H9 (cell line): ENCODE measurements around the gene BMPER. TPM values are rescaled to one million over a fixed set of nuclear protein-coding genes. Genes with fewer than 3 reads are reported as not detected.

Experiments
- DNase-seq: peaks from one replicate; pipeline ENCODE4 v3.0.0-alpha.2; 2017
- H2AFZ ChIP-seq: one replicate; pipeline ENCODE4 v1.6.1; 2013; ENCODE audit warnings: mild to moderate bottlenecking, low read length, control low read depth, moderate library complexity
- H2AK5ac ChIP-seq: 2 replicates; pipeline ENCODE4 v1.6.1; 2013; ENCODE audit warnings: low read length, control low read depth, mixed read lengths; ENCODE audit not compliant: insufficient read length
- H2BK120ac ChIP-seq: one replicate; pipeline ENCODE4 v1.6.1; 2013; ENCODE audit warnings: low read depth, mild to moderate bottlenecking, low read length, control low read depth, inconsistent platforms; ENCODE audit not compliant: poor library complexity, severe bottlenecking
- H2BK12ac ChIP-seq: 2 replicates; pipeline ENCODE4 v1.6.1; 2013; ENCODE audit warnings: low read length, control low read depth, mixed read lengths, low read depth; ENCODE audit not compliant: insufficient read length
- H2BK15ac ChIP-seq: 2 replicates; pipeline ENCODE4 v1.6.1; 2013; ENCODE audit warnings: low read depth, low read length, control low read depth
- H2BK20ac ChIP-seq: one replicate; pipeline ENCODE4 v1.6.1; 2013; ENCODE audit warnings: low read depth, mild to moderate bottlenecking, low read length, control low read depth, inconsistent platforms; ENCODE audit not compliant: poor library complexity, severe bottlenecking
- H2BK5ac ChIP-seq: 2 replicates; pipeline ENCODE4 v1.6.1; 2013; ENCODE audit warnings: low read length, control low read depth, mixed read lengths; ENCODE audit not compliant: insufficient read length
- H3K14ac ChIP-seq: 2 replicates; pipeline ENCODE4 v1.6.1; 2013; ENCODE audit warnings: low read length, control low read depth; ENCODE audit not compliant: insufficient read depth
- H3K18ac ChIP-seq: 2 replicates; pipeline ENCODE4 v1.6.1; 2013; ENCODE audit warnings: low read depth, mild to moderate bottlenecking, mixed read lengths, low read length, control low read depth; ENCODE audit not compliant: insufficient read length
- H3K23ac ChIP-seq: 2 replicates; pipeline ENCODE4 v1.6.1; 2013; ENCODE audit warnings: low read length, control low read depth, mixed read lengths, low read depth; ENCODE audit not compliant: insufficient read length
- H3K23me2 ChIP-seq: 2 replicates; pipeline ENCODE4 v1.6.1; 2013; ENCODE audit warnings: low read depth, mild to moderate bottlenecking, mixed read lengths, low read length, control low read depth; ENCODE audit not compliant: insufficient read length, poor library complexity, severe bottlenecking
- H3K27ac ChIP-seq: 2 replicates; pipeline ENCODE4 v1.5.1; 2013; ENCODE audit warnings: low read length, control low read depth, mixed read lengths, low read depth; ENCODE audit not compliant: insufficient read length
- H3K27me3 ChIP-seq: 2 replicates; pipeline ENCODE4 v1.6.1; 2013; ENCODE audit warnings: low read length, control low read depth, inconsistent platforms; ENCODE audit not compliant: insufficient read depth
- H3K4ac ChIP-seq: 2 replicates; pipeline ENCODE4 v1.6.1; 2013; ENCODE audit warnings: low read depth, mild to moderate bottlenecking, control low read depth, inconsistent platforms, low read length, moderate library complexity
- H3K4me1 ChIP-seq: 2 replicates; pipeline ENCODE4 v1.6.1; 2013; ENCODE audit warnings: low read length, control low read depth, inconsistent platforms; ENCODE audit not compliant: insufficient read depth
- H3K4me2 ChIP-seq: 2 replicates; pipeline ENCODE4 v1.6.1; 2013; ENCODE audit warnings: low read length, control low read depth, mixed read lengths; ENCODE audit not compliant: insufficient read length, insufficient read depth
- H3K56ac ChIP-seq: 2 replicates; pipeline ENCODE4 v1.6.1; 2013; ENCODE audit warnings: low read depth, mild to moderate bottlenecking, mixed read lengths, low read length, control low read depth; ENCODE audit not compliant: insufficient read length
- H3K79me1 ChIP-seq: 2 replicates; pipeline ENCODE4 v1.6.1; 2013; ENCODE audit warnings: low read depth, mild to moderate bottlenecking, moderate library complexity, low read length, control low read depth, inconsistent platforms; ENCODE audit not compliant: insufficient read depth, poor library complexity, severe bottlenecking
- H3K79me2 ChIP-seq: 2 replicates; pipeline ENCODE4 v1.6.1; 2013; ENCODE audit warnings: low read length, control low read depth, inconsistent platforms; ENCODE audit not compliant: insufficient read depth
- H3K9ac ChIP-seq: 2 replicates; pipeline ENCODE4 v1.6.1; 2013; ENCODE audit warnings: low read length, control low read depth, mixed read lengths; ENCODE audit not compliant: insufficient read length; ENCODE audit errors: extremely low read depth
- H3K9me3 ChIP-seq: one replicate; pipeline ENCODE4 v1.6.1; 2013; ENCODE audit warnings: low read depth, low read length, inconsistent platforms; ENCODE audit not compliant: control insufficient read depth
- H3T11ph ChIP-seq: one replicate; pipeline ENCODE4 v1.6.1; 2013; ENCODE audit warnings: mild to moderate bottlenecking, low read length, control low read depth, inconsistent platforms
- H4K20me1 ChIP-seq: one replicate; pipeline ENCODE4 v1.6.1; 2013; ENCODE audit not compliant: control insufficient read depth, insufficient read length, insufficient read depth
- H4K5ac ChIP-seq: 2 replicates; pipeline ENCODE4 v1.6.1; 2013; ENCODE audit warnings: low read depth, mild to moderate bottlenecking, mixed read lengths, low read length, control low read depth; ENCODE audit not compliant: insufficient read length
- H4K8ac ChIP-seq: replicated peaks from 2 replicates; pipeline ENCODE4 v1.6.1; 2013; ENCODE audit warnings: low read length, control low read depth, mixed read lengths, low read depth; ENCODE audit not compliant: insufficient read length
- H4K91ac ChIP-seq: 2 replicates; pipeline ENCODE4 v1.6.1; 2013; ENCODE audit warnings: low read depth, mild to moderate bottlenecking, moderate library complexity, mixed read lengths, low read length, control low read depth; ENCODE audit not compliant: insufficient read length
- H3K27ac Mint-ChIP-seq, 3 experiments: 2 replicates in 2 of 3; 3 replicates in 1 of 3; pipeline ENCODE4 v1.8.0; 2020 to 2021; ENCODE audit warnings: mixed read lengths in 3 of 3, mild to moderate bottlenecking in 1 of 3, moderate library complexity in 1 of 3
- H3K27me3 Mint-ChIP-seq: 2 replicates; pipeline ENCODE4 v1.8.0; 2021; ENCODE audit warnings: low read depth, mild to moderate bottlenecking, moderate library complexity, mixed read lengths
- H3K36me3 Mint-ChIP-seq, 3 experiments: 2 replicates in 2 of 3; 3 replicates in 1 of 3; pipeline ENCODE4 v1.8.0; 2020 to 2021; ENCODE audit warnings: low read depth in 3 of 3, mixed read lengths in 3 of 3; ENCODE audit not compliant: insufficient read depth in 1 of 3
- H3K4me1 Mint-ChIP-seq, 2 experiments: 2 replicates each; pipeline ENCODE4 v1.8.0; 2020; ENCODE audit warnings: mixed read lengths in 2 of 2
- H3K4me3 Mint-ChIP-seq, 2 experiments: 2 replicates in 1 of 2; 3 replicates in 1 of 2; pipeline ENCODE4 v1.8.0; 2020 to 2021; ENCODE audit warnings: mild to moderate bottlenecking in 2 of 2, mixed read lengths in 2 of 2, moderate library complexity in 1 of 2
- H3K9me3 Mint-ChIP-seq, 2 experiments: 2 replicates in 1 of 2; 3 replicates in 1 of 2; pipeline ENCODE4 v1.8.0; 2020; ENCODE audit warnings: mild to moderate bottlenecking in 2 of 2, mixed read lengths in 2 of 2, moderate library complexity in 1 of 2
- total RNA-seq: library from RNA; stranded (reverse); gene quantifications from 2 replicates; pipeline ENCODE4 v1.2.1, GENCODE V29; 2021
- TF ChIP-seq, protein P1 (sequence below): fragments of 200-600 bp; sonication (generic); conservative IDR thresholded peaks from 3 replicates; pipeline ENCODE4 v1.8.0; 2021; ENCODE audit warnings: antibody characterized with exemption, mild to moderate bottlenecking

BMPER gene
- total RNA-seq, 1 experiment from 2014 or later: 0.20 TPM

DNA sequence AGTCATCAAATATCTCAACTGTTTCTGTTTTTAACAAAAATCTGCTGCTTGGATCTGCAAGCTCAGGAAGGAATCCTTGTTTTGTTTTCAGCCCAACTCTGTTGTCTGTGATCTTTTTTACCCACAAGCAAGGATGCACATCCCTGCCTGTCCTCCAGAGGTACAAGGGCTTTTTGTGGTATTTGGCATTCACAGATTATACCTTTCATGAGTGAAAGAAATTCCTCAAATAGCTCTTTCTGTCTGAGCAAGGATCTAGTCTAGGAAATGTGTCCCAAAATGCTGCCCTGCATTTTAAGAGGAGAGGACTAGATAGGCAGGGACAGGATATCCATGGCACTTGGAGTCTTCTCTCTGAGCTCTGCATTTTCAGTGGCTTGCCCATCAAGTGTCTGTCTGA is 151.8 kb downstream of the BMPER start:
- TF ChIP-seq, protein P1, sequence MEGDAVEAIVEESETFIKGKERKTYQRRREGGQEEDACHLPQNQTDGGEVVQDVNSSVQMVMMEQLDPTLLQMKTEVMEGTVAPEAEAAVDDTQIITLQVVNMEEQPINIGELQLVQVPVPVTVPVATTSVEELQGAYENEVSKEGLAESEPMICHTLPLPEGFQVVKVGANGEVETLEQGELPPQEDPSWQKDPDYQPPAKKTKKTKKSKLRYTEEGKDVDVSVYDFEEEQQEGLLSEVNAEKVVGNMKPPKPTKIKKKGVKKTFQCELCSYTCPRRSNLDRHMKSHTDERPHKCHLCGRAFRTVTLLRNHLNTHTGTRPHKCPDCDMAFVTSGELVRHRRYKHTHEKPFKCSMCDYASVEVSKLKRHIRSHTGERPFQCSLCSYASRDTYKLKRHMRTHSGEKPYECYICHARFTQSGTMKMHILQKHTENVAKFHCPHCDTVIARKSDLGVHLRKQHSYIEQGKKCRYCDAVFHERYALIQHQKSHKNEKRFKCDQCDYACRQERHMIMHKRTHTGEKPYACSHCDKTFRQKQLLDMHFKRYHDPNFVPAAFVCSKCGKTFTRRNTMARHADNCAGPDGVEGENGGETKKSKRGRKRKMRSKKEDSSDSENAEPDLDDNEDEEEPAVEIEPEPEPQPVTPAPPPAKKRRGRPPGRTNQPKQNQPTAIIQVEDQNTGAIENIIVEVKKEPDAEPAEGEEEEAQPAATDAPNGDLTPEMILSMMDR: no peak
- H3K36me3 Mint-ChIP-seq: no peaks in the 10 kb centered on the region

More for the DNA sequence above, 151.8 kb downstream of the BMPER start:
- Histone ChIP-seq H2BK120ac (no peak overlapping the region), H3K79me1 (no peaks in the 10 kb centered on the region), H2BK12ac (no peak overlapping the region), H3K4me2 (no peak overlapping the region), H2BK5ac (no peak overlapping the region), H2AK5ac (no peak overlapping the region), H4K8ac (no peak overlapping the region), H3K18ac (no peak overlapping the region), H2AFZ (no peak overlapping the region), H3K23ac (no peak overlapping the region), H3T11ph (no peak overlapping the region), H4K20me1 (no peaks in the 10 kb centered on the region), H3K14ac (no peak overlapping the region), H3K27me3 (no peaks in the 10 kb centered on the region), H3K23me2 (no peaks in the 10 kb centered on the region), H3K56ac (no peak overlapping the region), H2BK15ac (no peak overlapping the region), H3K9ac (no peak overlapping the region), H4K5ac (no peak overlapping the region), H3K9me3 (no peaks in the 10 kb centered on the region), H3K27ac (no peak overlapping the region), H2BK20ac (no peak overlapping the region), H4K91ac (no peak overlapping the region), H3K4me1 (peaks cover 9% of the 10 kb centered on the region; the same call in 1 of the 2 replicates), H3K4ac (no peak overlapping the region), H3K79me2 (no peaks in the 10 kb centered on the region)
- no peaks in the 10 kb centered on the region for H3K9me3 Mint-ChIP-seq
- DNase-seq: no peak
- no peak overlapping the region for H3K4me3 Mint-ChIP-seq
- H3K4me1 Mint-ChIP-seq: peaks cover 30 to 35% of the 10 kb centered on the region in 2 experiments
- H3K27ac Mint-ChIP-seq: peak overlapping the region in 1 of 3 experiments; percentile 63; a peak in 1 of 7 replicates
- H3K27me3 Mint-ChIP-seq: no peaks in the 10 kb centered on the region
